ENCODE data around the gene TMX1. TPM values are rescaled to one million over a fixed set of nuclear protein-coding genes. Genes with fewer than 3 reads are reported as not detected.

TMX1 gene
- total and polyA plus RNA-seq, 2 donors (not counting 1 experiment from before 2014, with no cell fraction given), result 36.5 to 49.5 TPM

DNA sequence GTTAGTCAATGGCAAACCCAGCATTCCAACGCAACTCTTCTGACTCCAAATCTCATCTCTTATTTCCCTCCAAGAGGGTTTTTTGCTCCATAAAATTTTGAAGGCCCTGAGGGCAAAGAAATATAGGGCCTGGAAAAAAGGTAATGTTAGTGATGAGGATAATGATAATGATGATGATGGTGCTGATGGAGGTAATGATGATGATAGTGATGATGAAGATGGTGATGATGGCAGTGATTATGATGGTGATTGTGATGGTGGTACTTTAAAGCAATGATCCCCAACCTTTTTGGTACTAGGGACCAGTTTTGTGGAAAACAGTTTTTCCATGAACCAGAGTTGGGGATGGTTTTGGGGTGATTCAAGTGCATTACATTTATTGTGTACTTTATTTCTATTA lies 50.1 kb downstream of the TMX1 start:
- Histone ChIP-seq H4K20me1 (ENCODE audit: control insufficient read depth, extremely low read depth, insufficient read depth, low read length) (no peaks in the 10 kb centered on the region), H2AFZ (ENCODE audit: low read length) (no peak overlapping the region), H3K4me2 (ENCODE audit: extremely low read depth, insufficient read depth, low read length) (no peak overlapping the region), H3K79me2 (ENCODE audit: control insufficient read depth, insufficient read depth, low read length) (no peaks in the 10 kb centered on the region), H3K9me3 (ENCODE audit: control insufficient read depth, insufficient read depth, low read depth, low read length) (no peaks in the 10 kb centered on the region), H3K9ac (ENCODE audit: insufficient read depth, low read length) (no peak overlapping the region), H3K27ac (ENCODE audit: insufficient read depth, low read length) (no peak overlapping the region), H3K27me3 (ENCODE audit: control insufficient read depth, insufficient read depth, low read length) (no peaks in the 10 kb centered on the region), H3K4me1 (ENCODE audit: control insufficient read depth, extremely low read depth, insufficient read depth, low read length) (peaks cover 4% of the 10 kb centered on the region), H3K36me3 (ENCODE audit: control insufficient read depth, insufficient read depth, low read length) (no peaks in the 10 kb centered on the region), H3K4me3 (replicated peaks in 1 of 4; ENCODE audit: control extremely low read depth in 1 of 4, insufficient read depth in 1 of 4, low read depth in 3 of 4, low read length in 4 of 4) (no peak overlapping the region)
- DNase-seq (ENCODE audit: low read depth in 2 of 2), result no peak
- TF ChIP-seq EZH2 (IDR thresholded peaks at IDR 0.05; ENCODE audit: low read length, missing control alignments), result no peak
- TF ChIP-seq, protein P1, sequence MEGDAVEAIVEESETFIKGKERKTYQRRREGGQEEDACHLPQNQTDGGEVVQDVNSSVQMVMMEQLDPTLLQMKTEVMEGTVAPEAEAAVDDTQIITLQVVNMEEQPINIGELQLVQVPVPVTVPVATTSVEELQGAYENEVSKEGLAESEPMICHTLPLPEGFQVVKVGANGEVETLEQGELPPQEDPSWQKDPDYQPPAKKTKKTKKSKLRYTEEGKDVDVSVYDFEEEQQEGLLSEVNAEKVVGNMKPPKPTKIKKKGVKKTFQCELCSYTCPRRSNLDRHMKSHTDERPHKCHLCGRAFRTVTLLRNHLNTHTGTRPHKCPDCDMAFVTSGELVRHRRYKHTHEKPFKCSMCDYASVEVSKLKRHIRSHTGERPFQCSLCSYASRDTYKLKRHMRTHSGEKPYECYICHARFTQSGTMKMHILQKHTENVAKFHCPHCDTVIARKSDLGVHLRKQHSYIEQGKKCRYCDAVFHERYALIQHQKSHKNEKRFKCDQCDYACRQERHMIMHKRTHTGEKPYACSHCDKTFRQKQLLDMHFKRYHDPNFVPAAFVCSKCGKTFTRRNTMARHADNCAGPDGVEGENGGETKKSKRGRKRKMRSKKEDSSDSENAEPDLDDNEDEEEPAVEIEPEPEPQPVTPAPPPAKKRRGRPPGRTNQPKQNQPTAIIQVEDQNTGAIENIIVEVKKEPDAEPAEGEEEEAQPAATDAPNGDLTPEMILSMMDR (conservative IDR thresholded peaks at IDR 0.05 in 1 of 2, IDR thresholded peaks at IDR 0.05 in 1 of 2; ENCODE audit: low read depth in 1 of 2, low read length in 2 of 2), result no peak

DNA sequence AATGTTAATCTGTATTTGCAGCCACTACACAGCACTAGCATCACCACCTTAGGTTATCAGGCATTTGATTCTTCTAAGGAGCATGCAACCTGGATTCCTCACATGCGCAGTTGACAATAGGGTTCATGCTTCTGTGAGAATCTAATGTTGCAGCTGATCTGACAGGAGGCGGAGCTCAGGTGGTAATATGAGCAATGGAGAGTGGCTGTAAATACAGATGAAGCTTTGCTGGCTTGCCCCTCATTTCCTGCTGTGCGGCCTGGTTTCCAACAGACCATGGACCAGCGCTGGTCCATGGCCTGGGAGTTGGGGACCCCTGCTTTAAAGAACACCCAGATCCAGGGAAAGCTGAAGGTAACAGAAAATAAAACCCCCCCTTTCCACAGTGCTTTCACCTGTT lies 51.0 kb downstream of the TMX1 start:
- Histone ChIP-seq H3K36me3 (ENCODE audit: control insufficient read depth, insufficient read depth, low read length) (no peaks in the 10 kb centered on the region), H3K4me2 (ENCODE audit: extremely low read depth, insufficient read depth, low read length) (no peak overlapping the region), H3K9ac (ENCODE audit: insufficient read depth, low read length) (no peak overlapping the region), H3K79me2 (ENCODE audit: control insufficient read depth, insufficient read depth, low read length) (no peaks in the 10 kb centered on the region), H3K9me3 (ENCODE audit: control insufficient read depth, insufficient read depth, low read depth, low read length) (no peaks in the 10 kb centered on the region), H4K20me1 (ENCODE audit: control insufficient read depth, extremely low read depth, insufficient read depth, low read length) (no peaks in the 10 kb centered on the region), H3K27ac (ENCODE audit: insufficient read depth, low read length) (no peak overlapping the region), H3K27me3 (ENCODE audit: control insufficient read depth, insufficient read depth, low read length) (no peaks in the 10 kb centered on the region), H2AFZ (ENCODE audit: low read length) (no peak overlapping the region), H3K4me1 (ENCODE audit: control insufficient read depth, extremely low read depth, insufficient read depth, low read length) (peaks cover 5% of the 10 kb centered on the region), H3K4me3 (replicated peaks in 1 of 4; ENCODE audit: control extremely low read depth in 1 of 4, insufficient read depth in 1 of 4, low read depth in 3 of 4, low read length in 4 of 4) (no peak overlapping the region)
- no peak for DNase-seq (ENCODE audit: low read depth in 2 of 2)
- TF ChIP-seq, protein P1 (conservative IDR thresholded peaks at IDR 0.05 in 1 of 2, IDR thresholded peaks at IDR 0.05 in 1 of 2; ENCODE audit: low read depth in 1 of 2, low read length in 2 of 2), result no peak
- TF ChIP-seq EZH2 (IDR thresholded peaks at IDR 0.05; ENCODE audit: low read length, missing control alignments), result no peak

DNA sequence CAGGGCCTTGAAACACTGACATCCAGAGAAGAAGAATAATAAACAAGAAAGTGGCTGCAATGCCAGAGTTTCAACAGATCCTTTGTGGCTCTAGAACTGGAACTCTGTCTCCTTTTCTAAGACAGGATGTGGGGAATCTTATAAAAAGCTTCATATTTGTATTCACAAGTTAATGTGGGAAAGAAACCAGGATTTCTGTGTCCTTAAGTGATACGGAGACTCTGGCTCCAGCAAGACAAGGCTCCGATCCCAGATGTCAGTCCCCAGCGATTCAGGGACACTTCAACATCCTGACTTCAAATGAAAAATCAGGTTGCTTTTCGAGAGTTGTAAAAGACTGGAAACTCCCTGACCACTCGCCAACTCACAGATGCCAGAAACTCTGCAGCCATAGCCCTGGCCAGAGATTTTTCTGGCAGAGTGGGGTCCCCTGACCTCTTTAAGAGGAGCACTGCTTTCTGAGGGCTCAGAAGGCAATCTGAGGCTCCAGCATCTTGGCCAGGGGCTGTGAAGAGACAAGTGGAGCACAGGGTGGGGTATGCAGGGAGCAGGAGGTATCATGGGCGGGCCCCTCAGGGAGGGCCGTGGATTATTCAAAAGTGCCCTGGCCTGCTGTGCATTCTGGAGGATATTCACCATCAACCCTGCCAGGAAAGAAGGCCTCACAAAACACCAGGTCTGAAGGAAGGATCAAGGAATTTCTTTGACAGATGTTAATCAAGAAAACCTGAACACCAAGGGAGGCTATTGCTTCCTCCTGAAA lies 53.3 kb downstream of the TMX1 start:
- Histone ChIP-seq H3K79me2 (ENCODE audit: control insufficient read depth, insufficient read depth, low read length) (no peaks in the 10 kb centered on the region), H2AFZ (ENCODE audit: low read length) (peak overlapping the region; percentile 30), H3K27ac (ENCODE audit: insufficient read depth, low read length) (no peak overlapping the region), H3K4me1 (ENCODE audit: control insufficient read depth, extremely low read depth, insufficient read depth, low read length) (peaks cover 5% of the 10 kb centered on the region), H3K9ac (ENCODE audit: insufficient read depth, low read length) (no peak overlapping the region), H3K36me3 (ENCODE audit: control insufficient read depth, insufficient read depth, low read length) (no peaks in the 10 kb centered on the region), H3K4me3 (replicated peaks in 1 of 4; ENCODE audit: control extremely low read depth in 1 of 4, insufficient read depth in 1 of 4, low read depth in 3 of 4, low read length in 4 of 4) (no peak overlapping the region), H3K27me3 (ENCODE audit: control insufficient read depth, insufficient read depth, low read length) (no peaks in the 10 kb centered on the region), H4K20me1 (ENCODE audit: control insufficient read depth, extremely low read depth, insufficient read depth, low read length) (no peaks in the 10 kb centered on the region), H3K4me2 (ENCODE audit: extremely low read depth, insufficient read depth, low read length) (peak overlapping the region; percentile 0), H3K9me3 (ENCODE audit: control insufficient read depth, insufficient read depth, low read depth, low read length) (no peaks in the 10 kb centered on the region)
- DNase-seq (ENCODE audit: low read depth in 2 of 2), result peak; percentile 49 to 69
- TF ChIP-seq, protein P1 (conservative IDR thresholded peaks at IDR 0.05 in 1 of 2, IDR thresholded peaks at IDR 0.05 in 1 of 2; ENCODE audit: low read depth in 1 of 2, low read length in 2 of 2), result no peak
- TF ChIP-seq EZH2 (IDR thresholded peaks at IDR 0.05; ENCODE audit: low read length, missing control alignments), result no peak
